HG02970 (cell line): ENCODE data around the gene ACOT8.
"Not testable (repeated sequence)": the region's sequence is repeated elsewhere in the genome, so short reads cannot be mapped to it uniquely, and the experiment has no call there.

Experiments
- ATAC-seq: cut with Tn5 transposase; IDR thresholded peaks from one replicate; pipeline ENCODE4 v1.9.1; 2021; ENCODE audit warnings: mild to moderate bottlenecking, moderate library complexity, moderate number of reproducible peaks; ENCODE audit not compliant: unreplicated experiment, low FRiP score

ACOT8 gene

GRCh38 chr20:45832619-45833018 is 24.6 kb downstream of the ACOT8 start:
- no peak for ATAC-seq

- not testable (repeated sequence) for ATAC-seq
Measured at GRCh38 chr20:45829673-45830106, 27.5 kb downstream of the ACOT8 start.

- no peak for ATAC-seq
Measured at GRCh38 chr20:45828589-45828988, 28.6 kb downstream of the ACOT8 start.

- no peak for ATAC-seq
Measured at GRCh38 chr20:45827712-45828111, 29.5 kb downstream of the ACOT8 start.

- no peak for ATAC-seq
Measured at GRCh38 chr20:45827030-45827652, 30.1 kb downstream of the ACOT8 start, which contains the start of gene TNNC2. TNNC2 (minus strand) TSS chr20:45827312; CDS start chr20:45827248, 64 bp downstream.

- no peak for ATAC-seq
Measured at GRCh38 chr20:45826381-45827019, 30.7 kb downstream of the ACOT8 start.

- ATAC-seq: no peak
Measured at GRCh38 chr20:45823949-45824835, 33.0 kb downstream of the ACOT8 start.

GRCh38 chr20:45822857-45823256 is 34.3 kb downstream of the ACOT8 start:
- ATAC-seq: no peak

- ATAC-seq: no peak
Measured at GRCh38 chr20:45821947-45822346, 35.2 kb downstream of the ACOT8 start.

GRCh38 chr20:45819466-45819865 is 37.7 kb downstream of the ACOT8 start:
- no peak for ATAC-seq

GRCh38 chr20:45818239-45818638 is 39.0 kb downstream of the ACOT8 start:
- no peak for ATAC-seq

- ATAC-seq: no peak
Measured at GRCh38 chr20:45817376-45818194, 39.6 kb downstream of the ACOT8 start.

- ATAC-seq: no peak
Measured at GRCh38 chr20:45816951-45817350, 40.2 kb downstream of the ACOT8 start.

- no peak for ATAC-seq
Measured at GRCh38 chr20:45814314-45814713, 42.9 kb downstream of the ACOT8 start.

GRCh38 chr20:45813489-45813888 is 43.7 kb downstream of the ACOT8 start:
- ATAC-seq: no peak

- no peak for ATAC-seq
Measured at GRCh38 chr20:45813006-45813340, 44.2 kb downstream of the ACOT8 start.

GRCh38 chr20:45812157-45813005 is 44.8 kb downstream of the ACOT8 start, which contains the start of gene UBE2C:
UBE2C (plus strand) TSS chr20:45812644; CDS start chr20:45812696, 52 bp downstream.
- ATAC-seq: peak; percentile 91

GRCh38 chr20:45810191-45810970 is 46.8 kb downstream of the ACOT8 start:
- no peak for ATAC-seq

- ATAC-seq: no peak
Measured at GRCh38 chr20:45801851-45802250, 55.3 kb downstream of the ACOT8 start.
